GM12878 (cell line): ENCODE measurements around the gene SHC2. TPM values are rescaled to one million over a fixed set of nuclear protein-coding genes. Genes with fewer than 3 reads are reported as not detected.

Experiments
- ATAC-seq: fragments of 200-7000 bp; cut with Tn5 transposase; 3 replicates; pipeline ENCODE4 v1.9.1; 2020; ENCODE audit warnings: mild to moderate bottlenecking, moderate library complexity
- BruUV-seq: library from RNA; stranded (reverse); fragments of 400-500 nt; replicated peaks from 2 replicates; lab custom pipeline; 2021; lab: Mats Ljungman, UMichigan
- CTCF ChIA-PET: fragments of 300-600 bp; sonication (Branson Sonifier 250); formaldehyde crosslinking; extraction: SDS; loops from one replicate; lab custom pipeline; 2021; ENCODE audit warnings: inconsistent platforms; lab: Yijun Ruan, JAX
- POLR2A ChIA-PET: fragments of 350-600 bp; formaldehyde crosslinking; extraction: SDS; loops from one replicate; lab custom pipeline; 2021; ENCODE audit warnings: inconsistent platforms; lab: Charles Lee
- RAD21 ChIA-PET: fragments of 300-600 bp; sonication (Branson Sonifier 250); formaldehyde crosslinking; loops from one replicate; lab custom pipeline; 2023; ENCODE audit warnings: antibody characterized with exemption; ENCODE audit not compliant: unreplicated experiment; lab: Charles Lee
- SMC1A ChIA-PET: fragments of 300-600 bp; sonication (Branson Sonifier 250); formaldehyde crosslinking; loops from one replicate; lab custom pipeline; 2023; ENCODE audit not compliant: unreplicated experiment, uncharacterized antibody; lab: Charles Lee
- DNase-seq: peaks from one replicate; pipeline ENCODE4 v3.0.0-alpha.2; 2011; ENCODE audit warnings: low read depth, low spot score
- FAIRE-seq: peaks from 3 replicates; lab custom pipeline; 2011; peaks lifted over from hg19 to GRCh38; lab: Jason Lieb, UNC
- H2AFZ ChIP-seq: 2 replicates; pipeline ENCODE4 v1.6.0; 2011; ENCODE audit warnings: low read depth, low read length, control low read depth; ENCODE audit not compliant: control insufficient read depth
- H3K27ac ChIP-seq: 2 replicates; pipeline ENCODE4 v1.5.1; 2011; ENCODE audit warnings: control low read depth; ENCODE audit not compliant: control insufficient read depth, insufficient read depth
- H3K27me3 ChIP-seq, 2 experiments: replicated peaks in 1 of 2; 2 replicates each; pipeline versions ENCODE4 v1.6.0 to v1.6.1; 2011; ENCODE audit warnings: low read length in 1 of 2; ENCODE audit not compliant: control insufficient read depth in 2 of 2, insufficient read depth in 2 of 2
- H3K36me3 ChIP-seq, 2 experiments: 2 replicates each; pipeline ENCODE4 v1.5.1; 2011; ENCODE audit warnings: low read length in 1 of 2; ENCODE audit not compliant: control insufficient read depth in 2 of 2, insufficient read depth in 2 of 2
- H3K4me1 ChIP-seq: 2 replicates; pipeline ENCODE4 v1.6.1; 2011; ENCODE audit warnings: mild to moderate bottlenecking, low read length, moderate library complexity, mixed read lengths; ENCODE audit not compliant: control insufficient read depth, insufficient read depth
- H3K4me2 ChIP-seq: 2 replicates; pipeline ENCODE4 v1.6.0; 2011; ENCODE audit warnings: control low read depth; ENCODE audit not compliant: control insufficient read depth, insufficient read depth
- H3K4me3 ChIP-seq: fragments of 200-600 bp; sonication (generic); 2 replicates; pipeline ENCODE4 v1.5.1; 2016
- H3K79me2 ChIP-seq: 2 replicates; pipeline ENCODE4 v1.6.0; 2011; ENCODE audit warnings: low read length; ENCODE audit not compliant: control insufficient read depth, insufficient read depth
- H3K9ac ChIP-seq: 2 replicates; pipeline ENCODE4 v1.8.0; 2011; ENCODE audit warnings: low read length, control low read depth, mixed read lengths; ENCODE audit not compliant: control insufficient read depth, insufficient read depth
- H3K9me3 ChIP-seq: replicated peaks from 3 replicates; pipeline ENCODE4 v1.5.1; 2011; ENCODE audit warnings: mild to moderate bottlenecking, low read length; ENCODE audit not compliant: control insufficient read depth, insufficient read depth
- H4K20me1 ChIP-seq: 2 replicates; pipeline ENCODE4 v1.6.0; 2011; ENCODE audit not compliant: control insufficient read depth, insufficient read depth
- BCLAF1 ChIP-seq: fragments of 450-650 bp; IDR thresholded peaks from 2 replicates; pipeline ENCODE4 v1.6.1; 2017; ENCODE audit warnings: antibody characterized with exemption, mild to moderate bottlenecking, moderate library complexity
- EP300 ChIP-seq, 2 experiments: fragments of 150-350 bp in 1 of 2; IDR thresholded peaks; 2 replicates each; pipeline ENCODE4 v1.6.1; 2011 to 2012; ENCODE audit warnings: low read depth in 2 of 2, low read length in 2 of 2, borderline replicate concordance in 1 of 2, improper control_type of control experiment in 1 of 2, inconsistent platforms in 1 of 2; ENCODE audit not compliant: control insufficient read depth in 1 of 2
- ESRRA ChIP-seq: IDR thresholded peaks from 2 replicates; pipeline ENCODE4 v1.6.1; 2012; ENCODE audit warnings: mild to moderate bottlenecking, low read length, improper control_type of control experiment
- GATAD2B ChIP-seq: fragments of 450-650 bp; conservative IDR thresholded peaks from 2 replicates; pipeline ENCODE4 v1.6.1; 2017; ENCODE audit warnings: low read depth, mild to moderate bottlenecking, moderate library complexity
- HDAC6 ChIP-seq: fragments of 200-600 bp; sonication (generic); IDR thresholded peaks from one replicate; pipeline ENCODE4 v1.8.0; 2017; ENCODE audit warnings: antibody characterized with exemption; ENCODE audit not compliant: unreplicated experiment
- MLLT1 ChIP-seq: fragments of 450-650 bp; IDR thresholded peaks from 2 replicates; pipeline ENCODE4 v1.6.1; 2016; ENCODE audit warnings: mild to moderate bottlenecking
- SRF ChIP-seq, 2 experiments: IDR thresholded peaks; 2 replicates each; pipeline ENCODE4 v1.6.1; 2011; ENCODE audit warnings: low read depth in 2 of 2, low read length in 2 of 2, mild to moderate bottlenecking in 1 of 2, moderate library complexity in 1 of 2
- TBL1XR1 ChIP-seq: IDR thresholded peaks from 2 replicates; pipeline ENCODE4 v1.6.1; 2012; ENCODE audit warnings: low read depth, low read length, improper control_type of control experiment
- YY1 ChIP-seq: IDR thresholded peaks from 2 replicates; pipeline ENCODE4 v1.6.1; 2011; ENCODE audit warnings: low read depth, mild to moderate bottlenecking, low read length
- ZNF622 ChIP-seq: fragments of 450-650 bp; IDR thresholded peaks from 2 replicates; pipeline ENCODE4 v1.6.1; 2017; ENCODE audit warnings: mild to moderate bottlenecking, inconsistent platforms
- WGBS: methylation state at CpG from one replicate; pipeline ENCODE4 v1.1.6; 2016; ENCODE audit warnings: low lambda C conversion rate; ENCODE audit not compliant: insufficient replicate concordance, insufficient coverage; ENCODE audit errors: missing lambda C conversion rate; 5-methylcytosine and 5-hydroxymethylcytosine counted together
- in situ Hi-C: fragments of 300-500 bp; cut with MboI; formaldehyde crosslinking; loops from 9 replicates; pipeline ENCODE4 v1.14.3; 2018; ENCODE audit warnings: mixed read lengths
- intact Hi-C: fragments of 100-400 bp; cut with micrococcal nuclease; formaldehyde crosslinking; loops from one replicate; pipeline ENCODE4 v1.14.2; 2022; ENCODE audit not compliant: unreplicated experiment
- polyA plus RNA-seq, 11 experiments: library from polyadenylated mRNA; depleted of rRNA in 4 of 11; unstranded in 6 of 11; stranded (reverse) in 5 of 11; fragments of >200 nt; fragmentation: Nextera tagmentation in 4 of 11; fragmentation: Illumina TruSeq in 1 of 11; extraction: Ambion mirVana in 4 of 11; extraction: Trizol in 1 of 11; gene quantifications; 1 replicate in 1 of 11; 2 replicates in 10 of 11; pipeline versions ENCODE4 v1.2.1 to v1.2.3, GENCODE V29; 2011 to 2016; ENCODE audit warnings: inconsistent platforms in 2 of 11, missing spikeins in 2 of 11, low read depth in 1 of 11
- total RNA-seq, 4 experiments: library from RNA; depleted of rRNA in 3 of 4; stranded (reverse); fragments of >200 nt in 3 of 4; fragmentation: Illumina TruSeq in 1 of 4; extraction: Trizol in 1 of 4; gene quantifications; 2 replicates each; pipeline versions ENCODE4 v1.2.1 to v1.2.3, GENCODE V29; 2013 to 2021
- TF ChIP-seq, protein P1 (sequence below): fragments of 450-650 bp; IDR thresholded peaks from 2 replicates; pipeline ENCODE4 v1.6.1; 2017; ENCODE audit warnings: mild to moderate bottlenecking, low read depth, inconsistent platforms; ENCODE audit not compliant: poor library complexity, severe bottlenecking
- TF ChIP-seq, protein P2 (sequence below): fragments of 450-650 bp; IDR thresholded peaks from 2 replicates; pipeline ENCODE4 v1.6.1; 2016; ENCODE audit warnings: mild to moderate bottlenecking

SHC2 gene
- total and polyA plus RNA-seq, 10 of the 15 experiments (the other 5 are each of a cell fraction or from before 2014, with no cell fraction given), result 0.08 TPM; not detected in 9

DNA sequence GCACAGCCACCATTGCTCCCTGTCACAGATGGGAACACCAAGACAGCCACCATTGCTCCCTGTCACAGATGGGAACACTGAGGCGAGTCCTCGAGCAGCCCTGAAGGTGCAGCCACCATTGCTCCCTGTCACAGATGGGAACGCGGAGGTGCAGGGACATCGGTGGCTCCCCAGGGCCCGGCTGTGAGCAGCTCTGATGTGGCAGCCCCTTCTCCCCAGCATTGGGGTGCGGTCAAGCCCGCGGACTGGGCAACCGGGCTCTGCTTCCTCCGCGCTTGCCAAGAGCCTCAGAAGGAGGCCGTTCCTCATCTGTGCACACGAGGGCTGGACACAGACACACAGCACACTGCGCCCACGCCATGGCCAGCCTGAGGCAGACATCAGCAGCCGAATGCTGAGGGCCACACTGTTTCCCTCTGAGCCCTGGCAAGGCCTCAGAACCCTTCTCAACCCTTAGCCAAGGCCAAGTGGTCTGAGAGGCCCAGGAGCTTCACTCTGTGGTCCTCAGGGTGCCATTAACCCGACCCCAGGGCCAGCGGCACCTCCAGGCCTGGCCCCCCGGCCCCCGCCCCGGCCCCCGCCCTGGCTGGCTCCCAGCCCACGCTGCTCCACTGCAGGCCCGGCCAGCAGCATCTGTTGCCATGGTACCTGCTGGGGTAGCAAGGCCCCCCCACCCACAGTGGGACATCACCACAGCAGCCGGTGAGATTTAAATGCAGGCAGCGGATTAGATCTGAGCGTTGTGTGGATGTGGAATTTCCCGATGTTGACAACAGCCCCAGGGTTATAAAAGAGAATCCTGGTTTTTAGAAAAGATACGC lies 70.2 kb downstream of the SHC2 start:
- no peak for DNase-seq
- no peaks in the 10 kb centered on the region for H3K27me3 ChIP-seq
- ChIA-PET RAD21 (no interaction called here), POLR2A (no interaction called here), SMC1A (no interaction called here), CTCF (no interaction called here)
- in situ Hi-C loops (no loop called here), intact Hi-C loops (no loop called here)
- ATAC-seq, result no peak
- H3K36me3 ChIP-seq, result no peaks in the 10 kb centered on the region
- H3K4me2 ChIP-seq, result no peak overlapping the region
- no peaks in the 10 kb centered on the region for H4K20me1 ChIP-seq
- H2AFZ ChIP-seq, result no peak overlapping the region
- H3K4me1 ChIP-seq, result no peaks in the 10 kb centered on the region
- peaks cover 3% of the 10 kb centered on the region; the same call in 2 of the 3 replicates for H3K9me3 ChIP-seq
- no peak for FAIRE-seq
- no peak overlapping the region for H3K27ac ChIP-seq
- no peak overlapping the region for H3K9ac ChIP-seq
- no TSS peak for BruUV-seq
- 59% methylated on average over 30 of the region's 30 CpGs for WGBS
- H3K4me3 ChIP-seq, result no peak overlapping the region
- no peaks in the 10 kb centered on the region for H3K79me2 ChIP-seq
- no peak for TF ChIP-seq GATAD2B
- TF ChIP-seq, protein P1, sequence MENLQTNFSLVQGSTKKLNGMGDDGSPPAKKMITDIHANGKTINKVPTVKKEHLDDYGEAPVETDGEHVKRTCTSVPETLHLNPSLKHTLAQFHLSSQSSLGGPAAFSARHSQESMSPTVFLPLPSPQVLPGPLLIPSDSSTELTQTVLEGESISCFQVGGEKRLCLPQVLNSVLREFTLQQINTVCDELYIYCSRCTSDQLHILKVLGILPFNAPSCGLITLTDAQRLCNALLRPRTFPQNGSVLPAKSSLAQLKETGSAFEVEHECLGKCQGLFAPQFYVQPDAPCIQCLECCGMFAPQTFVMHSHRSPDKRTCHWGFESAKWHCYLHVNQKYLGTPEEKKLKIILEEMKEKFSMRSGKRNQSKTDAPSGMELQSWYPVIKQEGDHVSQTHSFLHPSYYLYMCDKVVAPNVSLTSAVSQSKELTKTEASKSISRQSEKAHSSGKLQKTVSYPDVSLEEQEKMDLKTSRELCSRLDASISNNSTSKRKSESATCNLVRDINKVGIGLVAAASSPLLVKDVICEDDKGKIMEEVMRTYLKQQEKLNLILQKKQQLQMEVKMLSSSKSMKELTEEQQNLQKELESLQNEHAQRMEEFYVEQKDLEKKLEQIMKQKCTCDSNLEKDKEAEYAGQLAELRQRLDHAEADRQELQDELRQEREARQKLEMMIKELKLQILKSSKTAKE, result no peak
- TF ChIP-seq SRF (IDR thresholded peaks at IDR 0.05; ENCODE audit: low read depth in 2 of 2, low read length in 2 of 2), result no peak
- TF ChIP-seq YY1, result no peak
- TF ChIP-seq ESRRA, result no peak
- TF ChIP-seq TBL1XR1, result no peak
- TF ChIP-seq MLLT1, result no peak
- TF ChIP-seq, protein P2, sequence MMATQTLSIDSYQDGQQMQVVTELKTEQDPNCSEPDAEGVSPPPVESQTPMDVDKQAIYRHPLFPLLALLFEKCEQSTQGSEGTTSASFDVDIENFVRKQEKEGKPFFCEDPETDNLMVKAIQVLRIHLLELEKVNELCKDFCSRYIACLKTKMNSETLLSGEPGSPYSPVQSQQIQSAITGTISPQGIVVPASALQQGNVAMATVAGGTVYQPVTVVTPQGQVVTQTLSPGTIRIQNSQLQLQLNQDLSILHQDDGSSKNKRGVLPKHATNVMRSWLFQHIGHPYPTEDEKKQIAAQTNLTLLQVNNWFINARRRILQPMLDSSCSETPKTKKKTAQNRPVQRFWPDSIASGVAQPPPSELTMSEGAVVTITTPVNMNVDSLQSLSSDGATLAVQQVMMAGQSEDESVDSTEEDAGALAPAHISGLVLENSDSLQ, result no peak
- TF ChIP-seq HDAC6, result no peak
- no peak for TF ChIP-seq ZNF622
- no peak for TF ChIP-seq BCLAF1
- TF ChIP-seq EP300 (IDR thresholded peaks at IDR 0.05; ENCODE audit: borderline replicate concordance in 1 of 2, control insufficient read depth in 1 of 2, low read depth in 2 of 2, low read length in 2 of 2), result no peak
